HepG2 (cell line): Measurements from ENCODE around the gene PHF13.

ENCODE experiments used
- ARNT ChIP-seq: fragments of 450-650 bp; IDR thresholded peaks from 2 replicates; pipeline ENCODE4 v1.6.1; 2017
- DMTF1 ChIP-seq: sonication (generic); formaldehyde crosslinking; IDR thresholded peaks from 2 replicates; pipeline ENCODE4 v1.4.0; 2020; ENCODE audit warnings: mild to moderate bottlenecking, missing genetic modification reagents
- HMGXB4 ChIP-seq, 2 experiments: sonication (generic) in 1 of 2; formaldehyde crosslinking in 1 of 2; IDR thresholded peaks; 2 replicates each; pipeline versions ENCODE4 v1.4.0 to v1.6.1; 2018 to 2020; ENCODE audit warnings: missing genetic modification reagents in 2 of 2, borderline replicate concordance in 1 of 2, low read depth in 1 of 2, mild to moderate bottlenecking in 1 of 2, missing biosample characterization in 1 of 2
- KDM4B ChIP-seq: sonication (generic); formaldehyde crosslinking; IDR thresholded peaks from 2 replicates; pipeline ENCODE4 v1.4.0; 2020; ENCODE audit warnings: missing genetic modification reagents
- LBX2 ChIP-seq: sonication (generic); formaldehyde crosslinking; IDR thresholded peaks from 2 replicates; pipeline ENCODE4 v1.5.0; 2020; ENCODE audit warnings: missing genetic modification reagents, mild to moderate bottlenecking, borderline replicate concordance
- MXD1 ChIP-seq: sonication (generic); formaldehyde crosslinking; IDR thresholded peaks from 2 replicates; pipeline ENCODE4 v1.4.0; 2020; ENCODE audit warnings: mild to moderate bottlenecking, missing genetic modification reagents
- POLR2AphosphoS2 ChIP-seq: IDR thresholded peaks from 2 replicates; pipeline ENCODE4 v1.6.1; 2011; ENCODE audit warnings: low read depth, low read length, improper control_type of control experiment
- SSRP1 ChIP-seq: IDR thresholded peaks from 2 replicates; pipeline ENCODE4 v1.6.1; 2016; ENCODE audit warnings: control low read depth
- UBTF ChIP-seq: sonication (generic); formaldehyde crosslinking; IDR thresholded peaks from 2 replicates; pipeline ENCODE4 v1.4.0; 2020; ENCODE audit warnings: mild to moderate bottlenecking, missing genetic modification reagents
- ZBED4 ChIP-seq: sonication (generic); formaldehyde crosslinking; IDR thresholded peaks from 2 replicates; pipeline ENCODE4 v1.4.0; 2020; ENCODE audit warnings: missing genetic modification reagents, borderline replicate concordance
- ZBTB3 ChIP-seq: sonication (generic); formaldehyde crosslinking; IDR thresholded peaks from 2 replicates; pipeline ENCODE4 v1.4.0; 2020; ENCODE audit warnings: low read depth, mild to moderate bottlenecking, moderate library complexity, missing genetic modification reagents, borderline replicate concordance
- TF ChIP-seq, protein P1 (sequence below): sonication (generic); formaldehyde crosslinking; IDR thresholded peaks from 2 replicates; pipeline ENCODE4 v1.8.1; 2023; ENCODE audit warnings: mild to moderate bottlenecking, inconsistent platforms, moderate library complexity, missing genetic modification reagents, borderline replicate concordance
- TF ChIP-seq, protein P2 (sequence below): sonication (generic); formaldehyde crosslinking; IDR thresholded peaks from 2 replicates; pipeline ENCODE4 v1.5.0; 2020; ENCODE audit warnings: mild to moderate bottlenecking, missing genetic modification reagents, moderate library complexity

DNA sequence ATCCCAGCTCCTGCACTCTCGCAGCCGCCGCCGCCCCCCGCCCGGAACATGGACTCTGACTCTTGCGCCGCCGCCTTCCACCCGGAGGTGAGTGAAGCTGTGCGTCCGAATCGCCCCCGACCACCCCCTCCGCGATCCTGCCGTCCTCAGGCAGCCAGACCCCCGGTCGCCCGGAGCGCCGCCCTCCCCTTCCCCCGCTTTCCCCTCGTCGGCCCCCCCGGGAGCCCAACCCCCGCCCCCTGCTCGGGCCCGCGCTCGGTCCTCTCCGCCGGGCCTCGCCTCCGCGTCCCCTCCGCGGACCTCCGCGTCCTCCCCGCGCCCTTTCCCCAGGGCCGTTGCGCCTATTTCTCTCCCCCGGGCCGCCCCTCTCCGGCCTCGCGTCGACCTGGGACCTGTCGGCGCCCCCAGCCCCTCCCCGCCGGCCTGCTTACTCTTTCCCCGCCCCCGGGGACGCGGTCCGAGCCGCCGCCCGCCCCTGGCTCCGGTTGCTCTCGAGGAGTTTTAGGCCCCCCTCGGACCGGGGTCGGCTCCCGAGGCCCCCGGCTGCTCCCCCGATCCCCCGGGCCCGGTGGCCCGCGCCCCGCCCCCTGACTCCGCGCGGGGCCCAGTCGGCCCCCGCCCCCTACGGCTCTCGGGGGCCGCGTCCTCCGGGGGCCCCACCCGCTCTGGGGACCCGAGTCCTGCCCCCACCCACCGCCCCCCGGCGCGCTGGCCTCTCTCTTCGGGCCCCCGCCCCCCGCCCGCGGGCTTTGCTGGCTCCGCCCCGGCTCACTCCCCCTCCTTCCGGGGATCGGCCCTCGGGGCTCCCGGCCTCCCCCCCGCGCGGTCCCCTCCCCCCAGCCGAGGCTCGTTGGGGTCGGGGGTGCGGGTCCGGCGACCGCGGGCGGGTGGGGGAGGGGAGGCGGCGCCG, 743 bp downstream of the PHF13 start:
- TF ChIP-seq SSRP1 (no peak), POLR2AphosphoS2 (no peak), UBTF (CRISPR knock-in tag) (no peak), DMTF1 (CRISPR knock-in tag) (no peak), KDM4B (CRISPR knock-in tag) (no peak), LBX2 (CRISPR knock-in tag) (no peak), ZBTB3 (no peak), ZBED4 (no peak), HMGXB4 (CRISPR knock-in tag; IDR thresholded peaks at IDR 0.05; ENCODE audit: borderline replicate concordance in 1 of 2, low read depth in 1 of 2) (no peak), ARNT (no peak), MXD1 (no peak)
- TF ChIP-seq, protein P1, sequence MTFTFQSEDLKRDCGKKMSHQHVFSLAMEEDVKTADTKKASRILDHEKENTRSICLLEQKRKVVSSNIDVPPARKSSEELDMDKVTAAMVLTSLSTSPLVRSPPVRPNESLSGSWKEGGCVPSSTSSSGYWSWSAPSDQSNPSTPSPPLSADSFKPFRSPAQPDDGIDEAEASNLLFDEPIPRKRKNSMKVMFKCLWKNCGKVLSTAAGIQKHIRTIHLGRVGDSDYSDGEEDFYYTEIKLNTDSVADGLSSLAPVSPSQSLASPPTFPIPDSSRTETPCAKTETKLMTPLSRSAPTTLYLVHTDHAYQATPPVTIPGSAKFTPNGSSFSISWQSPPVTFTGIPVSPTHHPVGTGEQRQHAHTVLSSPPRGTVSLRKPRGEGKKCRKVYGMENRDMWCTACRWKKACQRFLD, result no peak
- TF ChIP-seq, protein P2, sequence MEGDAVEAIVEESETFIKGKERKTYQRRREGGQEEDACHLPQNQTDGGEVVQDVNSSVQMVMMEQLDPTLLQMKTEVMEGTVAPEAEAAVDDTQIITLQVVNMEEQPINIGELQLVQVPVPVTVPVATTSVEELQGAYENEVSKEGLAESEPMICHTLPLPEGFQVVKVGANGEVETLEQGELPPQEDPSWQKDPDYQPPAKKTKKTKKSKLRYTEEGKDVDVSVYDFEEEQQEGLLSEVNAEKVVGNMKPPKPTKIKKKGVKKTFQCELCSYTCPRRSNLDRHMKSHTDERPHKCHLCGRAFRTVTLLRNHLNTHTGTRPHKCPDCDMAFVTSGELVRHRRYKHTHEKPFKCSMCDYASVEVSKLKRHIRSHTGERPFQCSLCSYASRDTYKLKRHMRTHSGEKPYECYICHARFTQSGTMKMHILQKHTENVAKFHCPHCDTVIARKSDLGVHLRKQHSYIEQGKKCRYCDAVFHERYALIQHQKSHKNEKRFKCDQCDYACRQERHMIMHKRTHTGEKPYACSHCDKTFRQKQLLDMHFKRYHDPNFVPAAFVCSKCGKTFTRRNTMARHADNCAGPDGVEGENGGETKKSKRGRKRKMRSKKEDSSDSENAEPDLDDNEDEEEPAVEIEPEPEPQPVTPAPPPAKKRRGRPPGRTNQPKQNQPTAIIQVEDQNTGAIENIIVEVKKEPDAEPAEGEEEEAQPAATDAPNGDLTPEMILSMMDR (CRISPR knock-in tag), result no peak
